HL-60 (cell line): ENCODE results near the gene ERC2.

Experiments used
- DNase-seq, 2 experiments: peaks; one replicate each; pipeline ENCODE4 v3.0.0-alpha.2; 2010 to 2020; ENCODE audit warnings: low read depth in 1 of 2, low spot score in 1 of 2
- H3K27ac ChIP-seq: fragments of 250-450 bp; sonication (Bioruptor Pico); replicated peaks from 2 replicates; pipeline ENCODE4 v1.5.1; 2020; ENCODE audit warnings: mild to moderate bottlenecking, moderate library complexity
- H3K27me3 ChIP-seq: fragments of 250-450 bp; sonication (Bioruptor Pico); 2 replicates; pipeline ENCODE4 v1.5.1; 2021; ENCODE audit warnings: mild to moderate bottlenecking, moderate library complexity; ENCODE audit not compliant: insufficient read depth, poor library complexity, severe bottlenecking
- H3K4me3 ChIP-seq: replicated peaks from 2 replicates; pipeline ENCODE4 v1.5.1; 2011; ENCODE audit warnings: mild to moderate bottlenecking, control low read depth, low read length; ENCODE audit not compliant: insufficient read depth
- GABPA ChIP-seq: IDR thresholded peaks from 2 replicates; pipeline ENCODE4 v1.6.1; 2012; ENCODE audit warnings: low read depth
- POLR2AphosphoS5 ChIP-seq: IDR thresholded peaks from 2 replicates; pipeline ENCODE4 v1.6.1; 2012; ENCODE audit warnings: low read depth
- SPI1 ChIP-seq: IDR thresholded peaks from 2 replicates; pipeline ENCODE4 v1.6.1; 2012; ENCODE audit warnings: low read depth, mild to moderate bottlenecking, borderline replicate concordance
- TF ChIP-seq, protein P1 (sequence below): IDR thresholded peaks from 2 replicates; pipeline ENCODE4 v1.6.1; 2012; ENCODE audit warnings: low read depth; ENCODE audit not compliant: insufficient replicate concordance
- TF ChIP-seq, protein P2 (sequence below): IDR thresholded peaks from one replicate; pipeline ENCODE4 v1.5.1; 2011; ENCODE audit warnings: low read length, control low read depth, inconsistent platforms; ENCODE audit not compliant: insufficient read depth

ERC2 gene

DNA sequence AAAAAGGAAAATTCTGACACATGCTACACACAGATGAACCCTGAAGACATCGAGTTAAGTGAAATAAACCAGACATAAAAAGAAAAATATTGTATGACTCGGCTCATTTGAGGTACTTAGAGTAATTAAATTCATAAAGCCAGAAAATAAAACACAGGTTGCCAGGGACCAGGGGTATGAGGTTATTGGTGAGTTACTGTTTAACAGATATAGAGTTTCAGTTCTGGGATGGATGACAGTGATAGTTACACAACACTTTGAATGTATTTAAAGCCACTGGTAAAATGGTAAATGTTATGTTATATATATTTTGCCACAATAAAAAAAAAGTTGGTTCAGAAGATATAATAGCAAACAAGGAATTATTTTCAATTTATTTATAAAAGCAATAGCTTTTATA is 545.1 kb downstream of the ERC2 start:
- no peak for DNase-seq
- Histone ChIP-seq H3K27ac (no peak overlapping the region), H3K27me3 (no peaks in the 10 kb centered on the region), H3K4me3 (no peak overlapping the region)
- TF ChIP-seq, protein P1, sequence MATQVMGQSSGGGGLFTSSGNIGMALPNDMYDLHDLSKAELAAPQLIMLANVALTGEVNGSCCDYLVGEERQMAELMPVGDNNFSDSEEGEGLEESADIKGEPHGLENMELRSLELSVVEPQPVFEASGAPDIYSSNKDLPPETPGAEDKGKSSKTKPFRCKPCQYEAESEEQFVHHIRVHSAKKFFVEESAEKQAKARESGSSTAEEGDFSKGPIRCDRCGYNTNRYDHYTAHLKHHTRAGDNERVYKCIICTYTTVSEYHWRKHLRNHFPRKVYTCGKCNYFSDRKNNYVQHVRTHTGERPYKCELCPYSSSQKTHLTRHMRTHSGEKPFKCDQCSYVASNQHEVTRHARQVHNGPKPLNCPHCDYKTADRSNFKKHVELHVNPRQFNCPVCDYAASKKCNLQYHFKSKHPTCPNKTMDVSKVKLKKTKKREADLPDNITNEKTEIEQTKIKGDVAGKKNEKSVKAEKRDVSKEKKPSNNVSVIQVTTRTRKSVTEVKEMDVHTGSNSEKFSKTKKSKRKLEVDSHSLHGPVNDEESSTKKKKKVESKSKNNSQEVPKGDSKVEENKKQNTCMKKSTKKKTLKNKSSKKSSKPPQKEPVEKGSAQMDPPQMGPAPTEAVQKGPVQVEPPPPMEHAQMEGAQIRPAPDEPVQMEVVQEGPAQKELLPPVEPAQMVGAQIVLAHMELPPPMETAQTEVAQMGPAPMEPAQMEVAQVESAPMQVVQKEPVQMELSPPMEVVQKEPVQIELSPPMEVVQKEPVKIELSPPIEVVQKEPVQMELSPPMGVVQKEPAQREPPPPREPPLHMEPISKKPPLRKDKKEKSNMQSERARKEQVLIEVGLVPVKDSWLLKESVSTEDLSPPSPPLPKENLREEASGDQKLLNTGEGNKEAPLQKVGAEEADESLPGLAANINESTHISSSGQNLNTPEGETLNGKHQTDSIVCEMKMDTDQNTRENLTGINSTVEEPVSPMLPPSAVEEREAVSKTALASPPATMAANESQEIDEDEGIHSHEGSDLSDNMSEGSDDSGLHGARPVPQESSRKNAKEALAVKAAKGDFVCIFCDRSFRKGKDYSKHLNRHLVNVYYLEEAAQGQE = no peak
- no peak for TF ChIP-seq GABPA
- no peak for TF ChIP-seq POLR2AphosphoS5
- TF ChIP-seq, protein P2, sequence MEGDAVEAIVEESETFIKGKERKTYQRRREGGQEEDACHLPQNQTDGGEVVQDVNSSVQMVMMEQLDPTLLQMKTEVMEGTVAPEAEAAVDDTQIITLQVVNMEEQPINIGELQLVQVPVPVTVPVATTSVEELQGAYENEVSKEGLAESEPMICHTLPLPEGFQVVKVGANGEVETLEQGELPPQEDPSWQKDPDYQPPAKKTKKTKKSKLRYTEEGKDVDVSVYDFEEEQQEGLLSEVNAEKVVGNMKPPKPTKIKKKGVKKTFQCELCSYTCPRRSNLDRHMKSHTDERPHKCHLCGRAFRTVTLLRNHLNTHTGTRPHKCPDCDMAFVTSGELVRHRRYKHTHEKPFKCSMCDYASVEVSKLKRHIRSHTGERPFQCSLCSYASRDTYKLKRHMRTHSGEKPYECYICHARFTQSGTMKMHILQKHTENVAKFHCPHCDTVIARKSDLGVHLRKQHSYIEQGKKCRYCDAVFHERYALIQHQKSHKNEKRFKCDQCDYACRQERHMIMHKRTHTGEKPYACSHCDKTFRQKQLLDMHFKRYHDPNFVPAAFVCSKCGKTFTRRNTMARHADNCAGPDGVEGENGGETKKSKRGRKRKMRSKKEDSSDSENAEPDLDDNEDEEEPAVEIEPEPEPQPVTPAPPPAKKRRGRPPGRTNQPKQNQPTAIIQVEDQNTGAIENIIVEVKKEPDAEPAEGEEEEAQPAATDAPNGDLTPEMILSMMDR = no peak
- TF ChIP-seq SPI1 = no peak

DNA sequence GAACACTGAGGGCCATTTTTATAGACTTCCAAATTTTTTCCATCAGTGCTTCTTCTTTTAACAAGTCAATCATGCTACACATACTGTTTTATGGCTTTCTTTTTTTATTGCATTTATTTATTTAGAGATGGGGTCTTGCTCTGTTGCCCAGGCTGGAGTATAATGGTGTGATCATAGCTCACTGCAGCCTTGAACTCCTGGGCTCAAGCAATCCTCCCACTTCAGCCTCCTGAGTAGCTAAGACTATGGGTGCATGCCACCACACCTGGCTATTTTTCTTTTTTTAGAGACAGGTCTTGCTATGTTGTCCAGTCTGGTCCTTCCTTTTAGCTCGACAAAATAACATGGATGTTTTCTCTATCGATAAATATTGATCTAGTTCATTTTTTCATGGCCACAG is 555.4 kb downstream of the ERC2 start:
- Histone ChIP-seq H3K4me3 (no peak overlapping the region), H3K27me3 (no peaks in the 10 kb centered on the region), H3K27ac (no peak overlapping the region)
- TF ChIP-seq, protein P1 = no peak
- TF ChIP-seq POLR2AphosphoS5 (no peak), GABPA (no peak), SPI1 (no peak)
- TF ChIP-seq, protein P2 = no peak
- DNase-seq = no peak

DNA sequence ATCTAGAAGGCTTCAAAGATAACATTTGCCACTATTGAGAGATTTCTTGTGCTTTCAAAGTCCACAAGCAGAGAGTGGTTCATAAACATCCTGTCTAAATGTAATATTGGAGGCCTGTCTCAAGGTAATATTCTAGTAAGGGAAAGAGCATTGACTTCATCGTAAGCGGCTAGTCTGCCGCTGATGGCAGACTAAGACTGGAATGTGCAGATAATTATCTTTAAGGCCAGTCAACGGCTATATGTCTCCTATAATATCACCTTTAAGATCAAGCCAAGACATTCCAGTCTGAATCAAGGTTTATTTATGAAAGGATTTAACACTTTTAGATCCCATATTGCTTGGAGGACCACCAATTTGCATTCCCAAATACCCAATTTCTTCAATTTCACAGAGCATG is 557.0 kb downstream of the ERC2 start:
- no peak for DNase-seq
- no peak overlapping the region for H3K4me3 ChIP-seq
- TF ChIP-seq POLR2AphosphoS5 (no peak), SPI1 (no peak), GABPA (no peak)
- TF ChIP-seq, protein P2 = no peak
- TF ChIP-seq, protein P1 = no peak
- no peaks in the 10 kb centered on the region for H3K27me3 ChIP-seq
- H3K27ac ChIP-seq = no peak overlapping the region
